Lung microvascular endothelial cell (primary cell): Measurements from ENCODE around the gene ZKSCAN3. TPM values are rescaled to one million over a fixed set of nuclear protein-coding genes. Genes with fewer than 3 reads are reported as not detected.
"Not testable (repeated sequence)": the region's sequence is repeated elsewhere in the genome, so short reads cannot be mapped to it uniquely, and the experiment has no call there.

Source experiments
- DNase-seq, 2 donors: peaks; one replicate each; pipeline versions ENCODE4 v3.0.0 to v3.0.0-alpha.2; 2010; ENCODE audit warnings: low read depth in 2 of 2
- total RNA-seq: library from RNA; depleted of rRNA; stranded (reverse); fragments of >200 nt; gene quantifications from 2 replicates; pipeline ENCODE4 v1.2.1, GENCODE V29; 2014

ZKSCAN3 gene
- total RNA-seq, 1 donor from 2014 or later: 4.0 TPM

- no peak for DNase-seq
Observed at GRCh38 chr6:28340310-28341095, 9.2 kb upstream of the ZKSCAN3 start.

GRCh38 chr6:28343898-28344677 is 5.7 kb upstream of the ZKSCAN3 start:
- DNase-seq: no peak

GRCh38 chr6:28345201-28345600 is 4.5 kb upstream of the ZKSCAN3 start:
- no peak for DNase-seq

GRCh38 chr6:28347119-28347518 is 2.6 kb upstream of the ZKSCAN3 start:
- DNase-seq: no peak

GRCh38 chr6:28349344-28349891 is 329 bp upstream of the ZKSCAN3 start:
- no peak for DNase-seq

GRCh38 chr6:28351087-28351486 is 1.3 kb downstream of the ZKSCAN3 start:
- DNase-seq: peak in 1 of 2 donors; percentile 53

GRCh38 chr6:28351493-28351925 is 1.8 kb downstream of the ZKSCAN3 start:
- no peak for DNase-seq

- no peak for DNase-seq
Observed at GRCh38 chr6:28353356-28353755, 3.6 kb downstream of the ZKSCAN3 start.

- peak; percentile 91 to 94 for DNase-seq
Observed at GRCh38 chr6:28353981-28354676, 4.4 kb downstream of the ZKSCAN3 start.

GRCh38 chr6:28354688-28355554 is 5.2 kb downstream of the ZKSCAN3 start:
- DNase-seq: no peak

GRCh38 chr6:28355743-28356665 is 6.3 kb downstream of the ZKSCAN3 start:
- DNase-seq: peak; percentile 93 to 94

GRCh38 chr6:28356666-28357020 is 6.9 kb downstream of the ZKSCAN3 start:
- DNase-seq: no peak

GRCh38 chr6:28357036-28357435 is 7.3 kb downstream of the ZKSCAN3 start:
- peak; percentile 70 to 82 for DNase-seq

GRCh38 chr6:28359562-28359961 is 9.8 kb downstream of the ZKSCAN3 start:
- not testable (repeated sequence) for DNase-seq

- DNase-seq: no peak
Observed at GRCh38 chr6:28360961-28361360, 11.2 kb downstream of the ZKSCAN3 start.

- not testable (repeated sequence) for DNase-seq
Observed at GRCh38 chr6:28365590-28365989, 15.8 kb downstream of the ZKSCAN3 start.

GRCh38 chr6:28368522-28368921 is 18.8 kb downstream of the ZKSCAN3 start:
- DNase-seq: no peak

- no peak for DNase-seq
Observed at GRCh38 chr6:28369463-28369862, 19.7 kb downstream of the ZKSCAN3 start.

GRCh38 chr6:28370440-28370839 is 20.7 kb downstream of the ZKSCAN3 start:
- DNase-seq: no peak

- no peak for DNase-seq
Observed at GRCh38 chr6:28371280-28371679, 21.5 kb downstream of the ZKSCAN3 start.
